ENCODE results near the gene CEP128. TPM values are rescaled to one million over a fixed set of nuclear protein-coding genes. Genes with fewer than 3 reads are reported as not detected.

The CEP128 gene
- total and polyA plus RNA-seq, 5 experiments from 2014 or later = 2.0 to 8.7 (median 3.1) TPM

GRCh38 chr14:80754696-80755095, 186.8 kb downstream of the CEP128 start:
- no peak for ATAC-seq
- peaks cover 0 to 9% (median 0%) of the 10 kb centered on the region in 3 donors for H3K36me3 Mint-ChIP-seq
- no peaks in the 10 kb centered on the region for H3K4me1 Mint-ChIP-seq
- H3K27ac Mint-ChIP-seq = no peak overlapping the region
- POLR2A ChIA-PET = no interaction called here
- no peaks in the 10 kb centered on the region for H3K9me3 Mint-ChIP-seq
- no peaks in the 10 kb centered on the region for H3K27me3 Mint-ChIP-seq
- DNase-seq = no peak
- no peak overlapping the region for H3K4me3 Mint-ChIP-seq

- DNase-seq (no peak), ATAC-seq (no peak)
- POLR2A ChIA-PET = no interaction called here
- no peak overlapping the region for H3K27ac Mint-ChIP-seq
- peaks cover 0 to 10% (median 0%) of the 10 kb centered on the region in 3 donors for H3K36me3 Mint-ChIP-seq
- H3K4me3 Mint-ChIP-seq = no peak overlapping the region
- H3K9me3 Mint-ChIP-seq = peaks cover 0 to 7% (median 0%) of the 10 kb centered on the region in 9 donors
- H3K4me1 Mint-ChIP-seq = no peaks in the 10 kb centered on the region
- no peaks in the 10 kb centered on the region for H3K27me3 Mint-ChIP-seq
Observed at GRCh38 chr14:80751285-80751684, 190.3 kb downstream of the CEP128 start.

- no peak for ATAC-seq
- POLR2A ChIA-PET = no interaction called here
- no peak overlapping the region for H3K4me3 Mint-ChIP-seq
- no peak for DNase-seq
- H3K36me3 Mint-ChIP-seq = peaks cover 0 to 4% (median 0%) of the 10 kb centered on the region in 3 donors
- peak overlapping the region in 1 of 10 donors; percentile 6 for H3K27ac Mint-ChIP-seq
- H3K4me1 Mint-ChIP-seq = no peaks in the 10 kb centered on the region
- no peaks in the 10 kb centered on the region for H3K27me3 Mint-ChIP-seq
- H3K9me3 Mint-ChIP-seq = no peaks in the 10 kb centered on the region
Observed at GRCh38 chr14:80726211-80726610, 215.3 kb downstream of the CEP128 start.

GRCh38 chr14:80718940-80719339, 222.6 kb downstream of the CEP128 start:
- H3K27ac Mint-ChIP-seq = no peak overlapping the region
- H3K4me3 Mint-ChIP-seq = no peak overlapping the region
- DNase-seq (no peak), ATAC-seq (no peak)
- POLR2A ChIA-PET = no interaction called here
- no peaks in the 10 kb centered on the region for H3K9me3 Mint-ChIP-seq
- peaks cover 4 to 9% (median 6%) of the 10 kb centered on the region in 4 donors for H3K4me1 Mint-ChIP-seq
- no peaks in the 10 kb centered on the region for H3K36me3 Mint-ChIP-seq
- H3K27me3 Mint-ChIP-seq = peaks cover 0 to 3% (median 0%) of the 10 kb centered on the region in 5 donors

- POLR2A ChIA-PET = no interaction called here
- Mint-ChIP-seq H3K4me3 (no peak overlapping the region), H3K9me3 (peaks cover 0 to 10% (median 0%) of the 10 kb centered on the region in 9 donors), H3K27ac (no peak overlapping the region), H3K4me1 (peaks cover 4 to 10% (median 6%) of the 10 kb centered on the region in 4 donors), H3K36me3 (no peaks in the 10 kb centered on the region), H3K27me3 (peaks cover 0 to 6% (median 0%) of the 10 kb centered on the region in 5 donors)
- DNase-seq (peak in 1 of 10 donors; percentile 1), ATAC-seq (no peak)
Observed at GRCh38 chr14:80714474-80714873, 227.1 kb downstream of the CEP128 start.

- H3K27me3 Mint-ChIP-seq = peaks cover 0 to 6% (median 0%) of the 10 kb centered on the region in 5 donors
- no peak overlapping the region for H3K27ac Mint-ChIP-seq
- no peak overlapping the region for H3K4me3 Mint-ChIP-seq
- no peaks in the 10 kb centered on the region for H3K36me3 Mint-ChIP-seq
- no peak for ATAC-seq
- peaks cover 4 to 10% (median 6%) of the 10 kb centered on the region in 4 donors for H3K4me1 Mint-ChIP-seq
- POLR2A ChIA-PET = no interaction called here
- no peak for DNase-seq
- peaks cover 0 to 10% (median 0%) of the 10 kb centered on the region in 9 donors for H3K9me3 Mint-ChIP-seq
Observed at GRCh38 chr14:80713076-80713850, 228.3 kb downstream of the CEP128 start.

- Mint-ChIP-seq H3K9me3 (no peaks in the 10 kb centered on the region), H3K36me3 (no peaks in the 10 kb centered on the region), H3K27me3 (no peaks in the 10 kb centered on the region), H3K4me1 (no peaks in the 10 kb centered on the region), H3K27ac (no peak overlapping the region), H3K4me3 (no peak overlapping the region)
- ATAC-seq (no peak), DNase-seq (no peak)
- POLR2A ChIA-PET = no interaction called here
Observed at GRCh38 chr14:80705241-80705980, 236.1 kb downstream of the CEP128 start.

- Mint-ChIP-seq H3K27ac (no peak overlapping the region), H3K4me1 (no peaks in the 10 kb centered on the region), H3K4me3 (no peak overlapping the region), H3K27me3 (no peaks in the 10 kb centered on the region), H3K9me3 (no peaks in the 10 kb centered on the region), H3K36me3 (no peaks in the 10 kb centered on the region)
- POLR2A ChIA-PET = no interaction called here
- ATAC-seq (no peak), DNase-seq (no peak)
Observed at GRCh38 chr14:80700601-80701000, 240.9 kb downstream of the CEP128 start.

- ATAC-seq (no peak), DNase-seq (no peak)
- H3K4me1 Mint-ChIP-seq = no peaks in the 10 kb centered on the region
- peaks cover 0 to 5% (median 0%) of the 10 kb centered on the region in 3 donors for H3K36me3 Mint-ChIP-seq
- H3K4me3 Mint-ChIP-seq = no peak overlapping the region
- H3K9me3 Mint-ChIP-seq = no peaks in the 10 kb centered on the region
- POLR2A ChIA-PET = no interaction called here
- no peak overlapping the region for H3K27ac Mint-ChIP-seq
- H3K27me3 Mint-ChIP-seq = no peaks in the 10 kb centered on the region
Observed at GRCh38 chr14:80699861-80700260, 241.7 kb downstream of the CEP128 start.

- no peak for ATAC-seq
- Mint-ChIP-seq H3K4me3 (no peak overlapping the region), H3K27ac (no peak overlapping the region), H3K36me3 (peaks cover 0 to 5% (median 0%) of the 10 kb centered on the region in 3 donors), H3K9me3 (peaks cover 0 to 4% (median 0%) of the 10 kb centered on the region in 9 donors), H3K4me1 (no peaks in the 10 kb centered on the region), H3K27me3 (no peaks in the 10 kb centered on the region)
- POLR2A ChIA-PET = no interaction called here
- no peak for DNase-seq
Observed at GRCh38 chr14:80698974-80699373, 242.6 kb downstream of the CEP128 start.

- Mint-ChIP-seq H3K4me3 (no peak overlapping the region), H3K9me3 (peaks cover 0 to 8% (median 0%) of the 10 kb centered on the region in 9 donors)
Observed at GRCh38 chr14:80695869-80696268, 245.7 kb downstream of the CEP128 start.

GRCh38 chr14:80692903-80693302, 248.6 kb downstream of the CEP128 start:
- H3K27ac Mint-ChIP-seq = no peak overlapping the region
- no peak for DNase-seq
- POLR2A ChIA-PET = no interaction called here
- no peak overlapping the region for H3K4me3 Mint-ChIP-seq
- H3K27me3 Mint-ChIP-seq = no peaks in the 10 kb centered on the region
- ATAC-seq = no peak
- H3K36me3 Mint-ChIP-seq = peaks cover 0 to 5% (median 0%) of the 10 kb centered on the region in 3 donors
- H3K9me3 Mint-ChIP-seq = peaks cover 0 to 8% (median 0%) of the 10 kb centered on the region in 9 donors
- H3K4me1 Mint-ChIP-seq = no peaks in the 10 kb centered on the region

More at GRCh38 chr14:80695869-80696268, 245.7 kb downstream of the CEP128 start:
- ATAC-seq (no peak), DNase-seq (no peak)
- Mint-ChIP-seq H3K27ac (no peak overlapping the region), H3K4me1 (no peaks in the 10 kb centered on the region), H3K36me3 (peaks cover 0 to 5% (median 0%) of the 10 kb centered on the region in 3 donors), H3K27me3 (no peaks in the 10 kb centered on the region)
- POLR2A ChIA-PET = no interaction called here

- ATAC-seq (no peak), DNase-seq (no peak)
- peaks cover 6 to 36% (median 36%) of the 10 kb centered on the region in 3 donors for H3K36me3 Mint-ChIP-seq
- H3K27ac Mint-ChIP-seq = no peak overlapping the region
- H3K9me3 Mint-ChIP-seq = peaks cover 29 to 79% (median 48%) of the 10 kb centered on the region in 9 donors
- no peaks in the 10 kb centered on the region for H3K27me3 Mint-ChIP-seq
- H3K4me1 Mint-ChIP-seq = no peaks in the 10 kb centered on the region
- no peak overlapping the region for H3K4me3 Mint-ChIP-seq
- POLR2A ChIA-PET = no interaction called here
Observed at GRCh38 chr14:80681651-80682050, 259.9 kb downstream of the CEP128 start.
